Left kidney (tissue), 2 donors: ENCODE measurements around the gene PDE8A. TPM values are rescaled to one million over a fixed set of nuclear protein-coding genes. Genes with fewer than 3 reads are reported as not detected.
"Not testable (repeated sequence)": the region's sequence is repeated elsewhere in the genome, so short reads cannot be mapped to it uniquely, and the experiment has no call there.

Source experiments
- DNase-seq: peaks from one replicate; pipeline ENCODE4 v3.0.0-alpha.2; 2013
- polyA plus RNA-seq: library from polyadenylated mRNA; unstranded; fragments of 120-200 nt; gene quantifications from one replicate; pipeline ENCODE4 v1.2.1, GENCODE V29; 2013; ENCODE audit not compliant: insufficient read length

PDE8A gene
- polyA plus RNA-seq, 1 donor: 79.7 TPM

- DNase-seq: no peak
Observed at GRCh38 chr15:84988909-84989644, 7.4 kb downstream of the PDE8A start.

- no peak for DNase-seq
Observed at GRCh38 chr15:84990507-84990906, 8.9 kb downstream of the PDE8A start.

GRCh38 chr15:84991014-84991712 is 9.5 kb downstream of the PDE8A start:
- DNase-seq: no peak

GRCh38 chr15:84992157-84992944 is 10.7 kb downstream of the PDE8A start:
- DNase-seq: no peak

- no peak for DNase-seq
Observed at GRCh38 chr15:84996055-84996454, 14.4 kb downstream of the PDE8A start.

- not testable (repeated sequence) for DNase-seq
Observed at GRCh38 chr15:84996714-84997113, 15.1 kb downstream of the PDE8A start.

- not testable (repeated sequence) for DNase-seq
Observed at GRCh38 chr15:84997214-84997613, 15.6 kb downstream of the PDE8A start.

GRCh38 chr15:85000189-85000864 is 18.7 kb downstream of the PDE8A start:
- no peak for DNase-seq

GRCh38 chr15:85000937-85001336 is 19.3 kb downstream of the PDE8A start:
- no peak for DNase-seq

- DNase-seq: no peak
Observed at GRCh38 chr15:85002517-85002916, 20.9 kb downstream of the PDE8A start.

GRCh38 chr15:85003593-85004312 is 22.1 kb downstream of the PDE8A start:
- no peak for DNase-seq

GRCh38 chr15:85004550-85004949 is 22.9 kb downstream of the PDE8A start:
- no peak for DNase-seq

GRCh38 chr15:85005319-85005718 is 23.7 kb downstream of the PDE8A start:
- DNase-seq: no peak

GRCh38 chr15:85005746-85006145 is 24.1 kb downstream of the PDE8A start:
- DNase-seq: no peak

- DNase-seq: no peak
Observed at GRCh38 chr15:85006201-85006600, 24.5 kb downstream of the PDE8A start.

- DNase-seq: no peak
Observed at GRCh38 chr15:85006655-85007054, 25.0 kb downstream of the PDE8A start.

GRCh38 chr15:85007137-85007536 is 25.5 kb downstream of the PDE8A start:
- DNase-seq: no peak

- no peak for DNase-seq
Observed at GRCh38 chr15:85007741-85008397, 26.2 kb downstream of the PDE8A start.

- DNase-seq: no peak
Observed at GRCh38 chr15:85008474-85009260, 27.0 kb downstream of the PDE8A start.

GRCh38 chr15:85009435-85009834 is 27.8 kb downstream of the PDE8A start:
- no peak for DNase-seq
